Left lung (tissue), 10 donors: ENCODE data around the gene PIP5KL1. TPM values are rescaled to one million over a fixed set of nuclear protein-coding genes. Genes with fewer than 3 reads are reported as not detected.

Experiments
- ATAC-seq: fragments of 200-7000 bp; cut with Tn5 transposase; one replicate; pipeline ENCODE4 v1.9.1; 2020; ENCODE audit warnings: moderate library complexity
- DNase-seq, 4 donors: peaks; one replicate each; pipeline ENCODE4 v3.0.0-alpha.2; 2013 to 2020
- H3K27ac ChIP-seq, 2 donors: fragments of 200-600 bp; sonication (generic) in 1 of 2; one replicate each; pipeline versions ENCODE4 v1.5.0 to v1.8.0; 2020 to 2021
- H3K27me3 ChIP-seq, 2 donors: fragments of 200-600 bp; sonication (generic) in 1 of 2; one replicate each; pipeline versions ENCODE4 v1.5.0 to v1.8.0; 2020 to 2021
- H3K36me3 ChIP-seq, 2 donors: fragments of 200-600 bp; sonication (generic) in 1 of 2; one replicate each; pipeline versions ENCODE4 v1.5.0 to v1.8.0; 2020 to 2021
- H3K4me1 ChIP-seq, 2 donors: fragments of 200-600 bp; one replicate each; pipeline ENCODE4 v1.8.0; 2021
- H3K4me3 ChIP-seq, 2 donors: fragments of 200-600 bp; sonication (generic) in 1 of 2; one replicate each; pipeline versions ENCODE4 v1.5.0 to v1.8.0; 2020 to 2021; ENCODE audit warnings: mild to moderate bottlenecking in 1 of 2
- H3K9me3 ChIP-seq, 2 donors: fragments of 200-600 bp; sonication (generic) in 1 of 2; one replicate each; pipeline versions ENCODE4 v1.5.0 to v1.8.0; 2020 to 2021
- CTCF ChIP-seq, 2 donors: fragments of 200-600 bp; sonication (generic) in 1 of 2; IDR thresholded peaks; one replicate each; pipeline versions ENCODE4 v1.5.0 to v1.8.0; 2021; ENCODE audit warnings: antibody characterized with exemption in 2 of 2
- intact Hi-C, 2 donors: fragments of 100-400 bp; cut with DNase I; formaldehyde crosslinking; loops; one replicate each; pipeline versions ENCODE4 v1.11.2 to v1.14.2; 2022
- polyA plus RNA-seq, 6 donors: library from polyadenylated mRNA; unstranded; fragments of 120-200 nt; gene quantifications; one replicate each; pipeline ENCODE4 v1.2.1, GENCODE V29; 2013; ENCODE audit not compliant: insufficient read length in 6 of 6
- total RNA-seq, 2 donors: library from RNA; stranded (reverse); fragmentation: NEBNext Ultra II Directional; extraction: Animal tissue kit (Norgen Biotek cat#: 25700); gene quantifications; one replicate each; pipeline ENCODE4 v1.2.1, GENCODE V29; 2021
- donor health status: DM: no; HTN: yes; CAD: no.
- donor health status: DM: no; HTN: no; CAD: no.

PIP5KL1 gene
- total and polyA plus RNA-seq, 8 donors: 2.7 to 7.9 (median 5.0) TPM

- Histone ChIP-seq H3K9me3 (no peaks in the 10 kb centered on the region), H3K27ac (no peak overlapping the region), H3K4me1 (peaks cover 22 to 60% of the 10 kb centered on the region in 2 donors), H3K4me3 (no peak overlapping the region), H3K27me3 (peaks cover 0 to 24% of the 10 kb centered on the region in 2 donors), H3K36me3 (peaks cover 0 to 15% of the 10 kb centered on the region in 2 donors)
- ATAC-seq (no peak), DNase-seq (no peak)
- intact Hi-C loops: no loop called here
- no peak for TF ChIP-seq CTCF (IDR thresholded peaks at IDR 0.05)
Measured at GRCh38 chr9:127934248-127934647, 3.7 kb upstream of the PIP5KL1 start.

- ATAC-seq (peak; percentile 70), DNase-seq (peak in 2 of 4 donors; percentile 76 to 86)
- H3K4me3 ChIP-seq: peak overlapping the region; percentile 38 to 56
- H3K4me1 ChIP-seq: peaks cover 26 to 59% of the 10 kb centered on the region in 2 donors
- peaks cover 0 to 53% of the 10 kb centered on the region in 2 donors for H3K27me3 ChIP-seq
- H3K36me3 ChIP-seq: peaks cover 0 to 15% of the 10 kb centered on the region in 2 donors
- peak overlapping the region; percentile 71 to 77 for H3K27ac ChIP-seq
- no peaks in the 10 kb centered on the region for H3K9me3 ChIP-seq
- intact Hi-C loops: no loop called here
- TF ChIP-seq CTCF (IDR thresholded peaks at IDR 0.05): no peak
Measured at GRCh38 chr9:127931092-127931881, 710 bp upstream of the PIP5KL1 start.

- intact Hi-C loops: loop anchor here in 1 of 2 donors (10.0 kb wide), 1 partner anchor 415 kb away; no protein-coding TSS in a partner anchor
- no peak for DNase-seq
- Histone ChIP-seq H3K27ac (no peak overlapping the region), H3K4me1 (peaks cover 26 to 45% of the 10 kb centered on the region in 2 donors), H3K9me3 (no peaks in the 10 kb centered on the region), H3K4me3 (no peak overlapping the region), H3K27me3 (peaks cover 0 to 68% of the 10 kb centered on the region in 2 donors), H3K36me3 (peaks cover 0 to 5% of the 10 kb centered on the region in 2 donors)
- ATAC-seq: no peak
- TF ChIP-seq CTCF (IDR thresholded peaks at IDR 0.05): no peak
Measured at GRCh38 chr9:127929625-127929979, 975 bp downstream of the PIP5KL1 start.

- Histone ChIP-seq H3K9me3 (no peaks in the 10 kb centered on the region), H3K4me1 (peaks cover 26 to 40% of the 10 kb centered on the region in 2 donors), H3K36me3 (no peaks in the 10 kb centered on the region), H3K27ac (no peak overlapping the region), H3K4me3 (no peak overlapping the region), H3K27me3 (peaks cover 0 to 68% of the 10 kb centered on the region in 2 donors)
- intact Hi-C loops: loop anchor here in 1 of 2 donors (10.0 kb wide), 1 partner anchor 414 kb away; no protein-coding TSS in a partner anchor
- ATAC-seq: no peak
- no peak for DNase-seq
- TF ChIP-seq CTCF (IDR thresholded peaks at IDR 0.05): no peak
Measured at GRCh38 chr9:127928676-127929624, 1.6 kb downstream of the PIP5KL1 start.
